Measurements from ENCODE around the gene DPY19L3. TPM values are rescaled to one million over a fixed set of nuclear protein-coding genes. Genes with fewer than 3 reads are reported as not detected.
A peak's percentile ranks its signal among the peaks of the same experiment; 100 is the strongest.

DPY19L3 gene
- total and polyA plus RNA-seq, 12 donors, result 2.9 to 11.8 (median 4.4) TPM

DNA sequence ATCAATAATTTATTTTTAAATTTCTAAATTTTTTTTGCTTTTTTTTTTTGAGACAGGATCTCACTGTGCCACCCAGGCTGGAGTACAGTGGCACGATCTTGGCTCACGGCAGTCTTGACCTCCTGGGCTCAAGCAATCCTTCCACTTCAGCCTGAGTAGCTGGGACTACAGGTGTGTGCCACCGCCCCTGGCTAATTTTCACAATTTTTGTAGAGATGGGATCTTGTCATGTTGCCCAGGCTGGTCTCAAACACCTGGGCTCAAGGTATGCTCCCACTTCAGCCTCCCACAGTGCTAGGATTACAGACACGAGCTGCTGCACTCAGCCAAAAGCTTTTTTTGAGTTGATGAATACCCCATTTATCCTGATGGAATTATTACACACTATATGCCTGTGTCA, 50.8 kb downstream of the DPY19L3 start:
- DNase-seq (no peak), ATAC-seq (no peak)
- Histone ChIP-seq H3K4me3 (no peak overlapping the region), H3K27me3 (no peaks in the 10 kb centered on the region), H3K9me3 (no peaks in the 10 kb centered on the region), H3K4me1 (peaks cover 0 to 19% (median 9%) of the 10 kb centered on the region in 9 donors), H3K27ac (no peak overlapping the region), H3K36me3 (peaks cover 0 to 55% (median 3%) of the 10 kb centered on the region in 9 donors)
- no peak for TF ChIP-seq CTCF (IDR thresholded peaks at IDR 0.05)
- intact Hi-C loops (cut with DNase I), result no loop called here
- 96% methylated on average over 4 of the region's 4 CpGs for WGBS, 2 donors

- ATAC-seq, result no peak
Observed at GRCh38 chr19:32457571-32458158, 52.1 kb downstream of the DPY19L3 start.

GRCh38 chr19:32458500-32459123, 53.0 kb downstream of the DPY19L3 start:
- Histone ChIP-seq H3K4me1 (peaks cover 0 to 19% (median 9%) of the 10 kb centered on the region in 9 donors), H3K27ac (no peak overlapping the region), H3K9me3 (no peaks in the 10 kb centered on the region), H3K27me3 (no peaks in the 10 kb centered on the region), H3K4me3 (no peak overlapping the region), H3K36me3 (peaks cover 0 to 61% (median 3%) of the 10 kb centered on the region in 9 donors)
- ATAC-seq, result peak in 3 of 8 donors; percentile 31 to 48 (median 48)
- no peak for DNase-seq
- no peak for TF ChIP-seq CTCF (IDR thresholded peaks at IDR 0.05)
- 37 to 41% methylated on average over 4 of the region's 4 CpGs for WGBS, 2 donors
- intact Hi-C loops (cut with DNase I), result no loop called here

More at GRCh38 chr19:32457571-32458158, 52.1 kb downstream of the DPY19L3 start:
- Histone ChIP-seq H3K4me3 (no peak overlapping the region), H3K4me1 (peaks cover 0 to 19% (median 9%) of the 10 kb centered on the region in 9 donors), H3K27me3 (no peaks in the 10 kb centered on the region), H3K27ac (no peak overlapping the region), H3K36me3 (peaks cover 0 to 56% (median 3%) of the 10 kb centered on the region in 9 donors), H3K9me3 (no peaks in the 10 kb centered on the region)
- 82 to 83% methylated on average over 5 of the region's 5 CpGs for WGBS, 2 donors
- TF ChIP-seq CTCF (IDR thresholded peaks at IDR 0.05), result no peak
- no peak for DNase-seq
- intact Hi-C loops (cut with DNase I), result no loop called here

- TF ChIP-seq CTCF (IDR thresholded peaks at IDR 0.05), result no peak
- intact Hi-C loops (cut with DNase I), result no loop called here
- Histone ChIP-seq H3K36me3 (peaks cover 0 to 60% (median 3%) of the 10 kb centered on the region in 9 donors), H3K4me3 (no peak overlapping the region), H3K9me3 (no peaks in the 10 kb centered on the region), H3K27me3 (no peaks in the 10 kb centered on the region), H3K4me1 (peaks cover 0 to 19% (median 9%) of the 10 kb centered on the region in 9 donors), H3K27ac (peak overlapping the region in 1 of 10 donors; percentile 6)
- ATAC-seq (no peak), DNase-seq (no peak)
- WGBS, 2 donors, result 63 to 66% methylated on average over 3 of the region's 3 CpGs
Observed at GRCh38 chr19:32459204-32459865, 53.8 kb downstream of the DPY19L3 start.
